Liver (tissue), 3 donors: ENCODE data around the gene CCNE1.

Source experiments
- FOXA1 ChIP-seq: IDR thresholded peaks from 2 replicates; pipeline ENCODE4 v1.6.1; 2016; ENCODE audit warnings: antibody characterized with exemption
- GABPA ChIP-seq, 2 donors: IDR thresholded peaks in 1 of 2; conservative IDR thresholded peaks in 1 of 2; 2 replicates each; pipeline ENCODE4 v1.6.1; 2016; ENCODE audit warnings: antibody characterized with exemption in 2 of 2, mild to moderate bottlenecking in 1 of 2, moderate library complexity in 1 of 2
- HNF4G ChIP-seq: IDR thresholded peaks from 2 replicates; pipeline ENCODE4 v1.6.1; 2016; ENCODE audit warnings: antibody characterized with exemption
- JUND ChIP-seq, 2 donors: IDR thresholded peaks; 2 replicates each; pipeline ENCODE4 v1.6.1; 2016; ENCODE audit warnings: antibody characterized with exemption in 2 of 2
- SP1 ChIP-seq: IDR thresholded peaks from 2 replicates; pipeline ENCODE4 v1.6.1; 2018; ENCODE audit warnings: antibody characterized with exemption, mild to moderate bottlenecking
- TAF1 ChIP-seq: conservative IDR thresholded peaks from 2 replicates; pipeline ENCODE4 v1.6.1; 2016; ENCODE audit warnings: antibody characterized with exemption, mild to moderate bottlenecking
- TF ChIP-seq, protein P1 (sequence below): fragments of 150-350 bp; IDR thresholded peaks from 2 replicates; pipeline ENCODE4 v1.5.1; 2017; ENCODE audit warnings: improper control_type of control experiment, low read depth, low read length; ENCODE audit not compliant: missing input control
- TF ChIP-seq, protein P2 (sequence below): IDR thresholded peaks from 2 replicates; pipeline ENCODE4 v1.6.1; 2016; ENCODE audit warnings: antibody characterized with exemption
- TF ChIP-seq, protein P3 (sequence below): IDR thresholded peaks from 2 replicates; pipeline ENCODE4 v1.6.1; 2016; ENCODE audit warnings: antibody characterized with exemption
- donor health status: healthy.
- donor health status: healthy.

DNA sequence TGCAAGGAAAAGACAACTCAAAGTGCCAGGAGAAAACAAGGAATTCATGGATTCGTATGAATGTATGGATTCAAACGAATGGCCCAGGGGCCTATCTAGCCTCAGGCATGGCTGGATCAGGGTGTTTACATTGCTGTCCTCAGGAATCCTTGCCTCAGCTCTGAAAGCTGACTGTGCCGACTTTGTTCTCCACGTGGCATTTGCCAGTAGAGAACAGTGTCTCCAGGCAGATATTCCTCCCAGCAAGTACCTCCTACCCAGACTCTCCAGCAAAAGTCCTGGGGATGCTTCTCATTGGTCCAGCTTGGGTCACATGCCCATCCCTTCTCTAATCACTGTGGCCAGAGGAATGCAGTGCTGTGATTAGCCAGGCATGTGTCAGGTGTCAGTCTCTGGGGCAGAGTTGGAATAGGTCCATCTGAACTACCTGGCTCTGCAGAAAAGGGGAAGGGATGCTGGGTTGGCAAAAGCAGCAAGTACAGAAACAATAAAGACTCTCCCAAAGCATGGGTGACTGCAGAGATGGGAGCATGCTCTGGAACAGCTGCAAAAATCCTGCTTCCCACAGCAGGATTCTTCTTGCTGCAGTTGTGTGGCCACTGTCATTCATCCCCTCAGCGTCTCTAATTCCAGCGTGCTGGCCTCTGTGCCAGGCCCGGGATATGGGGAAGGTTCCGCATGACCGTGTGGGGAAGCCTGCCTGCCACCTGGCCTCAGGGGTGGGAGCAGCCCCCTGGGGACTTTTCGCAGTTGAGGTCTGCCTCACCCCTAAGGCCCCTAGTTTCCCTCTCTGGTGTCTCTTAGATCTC lies 30.0 kb downstream of the CCNE1 start:
- TF ChIP-seq, protein P1, sequence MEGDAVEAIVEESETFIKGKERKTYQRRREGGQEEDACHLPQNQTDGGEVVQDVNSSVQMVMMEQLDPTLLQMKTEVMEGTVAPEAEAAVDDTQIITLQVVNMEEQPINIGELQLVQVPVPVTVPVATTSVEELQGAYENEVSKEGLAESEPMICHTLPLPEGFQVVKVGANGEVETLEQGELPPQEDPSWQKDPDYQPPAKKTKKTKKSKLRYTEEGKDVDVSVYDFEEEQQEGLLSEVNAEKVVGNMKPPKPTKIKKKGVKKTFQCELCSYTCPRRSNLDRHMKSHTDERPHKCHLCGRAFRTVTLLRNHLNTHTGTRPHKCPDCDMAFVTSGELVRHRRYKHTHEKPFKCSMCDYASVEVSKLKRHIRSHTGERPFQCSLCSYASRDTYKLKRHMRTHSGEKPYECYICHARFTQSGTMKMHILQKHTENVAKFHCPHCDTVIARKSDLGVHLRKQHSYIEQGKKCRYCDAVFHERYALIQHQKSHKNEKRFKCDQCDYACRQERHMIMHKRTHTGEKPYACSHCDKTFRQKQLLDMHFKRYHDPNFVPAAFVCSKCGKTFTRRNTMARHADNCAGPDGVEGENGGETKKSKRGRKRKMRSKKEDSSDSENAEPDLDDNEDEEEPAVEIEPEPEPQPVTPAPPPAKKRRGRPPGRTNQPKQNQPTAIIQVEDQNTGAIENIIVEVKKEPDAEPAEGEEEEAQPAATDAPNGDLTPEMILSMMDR, result no peak
- no peak for TF ChIP-seq GABPA (IDR thresholded peaks at IDR 0.05 in 1 of 2, conservative IDR thresholded peaks at IDR 0.05 in 1 of 2)
- TF ChIP-seq, protein P2, sequence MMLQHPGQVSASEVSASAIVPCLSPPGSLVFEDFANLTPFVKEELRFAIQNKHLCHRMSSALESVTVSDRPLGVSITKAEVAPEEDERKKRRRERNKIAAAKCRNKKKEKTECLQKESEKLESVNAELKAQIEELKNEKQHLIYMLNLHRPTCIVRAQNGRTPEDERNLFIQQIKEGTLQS, result no peak
- TF ChIP-seq HNF4G, result no peak
- TF ChIP-seq, protein P3, sequence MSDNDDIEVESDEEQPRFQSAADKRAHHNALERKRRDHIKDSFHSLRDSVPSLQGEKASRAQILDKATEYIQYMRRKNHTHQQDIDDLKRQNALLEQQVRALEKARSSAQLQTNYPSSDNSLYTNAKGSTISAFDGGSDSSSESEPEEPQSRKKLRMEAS, result no peak
- no peak for TF ChIP-seq SP1
- no peak for TF ChIP-seq TAF1
- no peak for TF ChIP-seq FOXA1
- no peak for TF ChIP-seq JUND (IDR thresholded peaks at IDR 0.05)
